ENCODE measurements around the gene SMPD3.
A peak's percentile ranks its signal among the peaks of the same experiment; 100 is the strongest.

The SMPD3 gene

DNA sequence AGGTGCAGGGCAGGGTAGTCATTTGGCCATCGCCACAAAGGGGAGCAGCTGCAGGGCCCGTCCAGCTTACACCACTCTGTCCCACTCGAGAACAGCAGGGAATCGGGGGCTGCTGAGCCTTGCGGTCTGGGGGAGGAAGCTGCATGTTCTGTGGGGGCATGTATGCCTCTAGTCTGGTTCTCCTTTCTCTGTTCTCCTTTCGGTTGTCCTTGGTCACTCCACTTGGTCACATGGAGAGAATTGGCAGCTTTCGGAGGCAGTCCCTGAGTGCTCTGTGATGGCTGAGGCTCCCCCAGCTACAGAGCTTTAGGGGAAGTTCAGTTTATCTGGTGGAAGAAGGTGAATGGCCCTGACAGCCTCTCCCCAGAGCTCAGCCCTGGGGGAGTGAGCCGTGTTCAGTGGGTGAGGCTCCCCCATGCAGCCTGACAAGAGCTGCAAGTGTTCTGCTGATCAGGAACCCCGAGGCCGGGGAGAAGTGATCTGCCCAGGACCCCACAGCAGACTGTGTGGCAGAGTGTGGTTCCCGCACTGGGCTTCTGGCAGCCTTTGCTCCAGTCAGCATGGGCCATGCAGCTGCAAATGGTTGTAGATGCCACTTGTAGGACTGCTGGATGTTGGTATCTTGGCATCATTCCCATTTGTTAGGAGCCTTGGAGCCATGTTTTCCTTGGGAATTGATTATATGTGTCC, 22.3 kb upstream of the SMPD3 start:
- peak; percentile 23 for DNase-seq

DNA sequence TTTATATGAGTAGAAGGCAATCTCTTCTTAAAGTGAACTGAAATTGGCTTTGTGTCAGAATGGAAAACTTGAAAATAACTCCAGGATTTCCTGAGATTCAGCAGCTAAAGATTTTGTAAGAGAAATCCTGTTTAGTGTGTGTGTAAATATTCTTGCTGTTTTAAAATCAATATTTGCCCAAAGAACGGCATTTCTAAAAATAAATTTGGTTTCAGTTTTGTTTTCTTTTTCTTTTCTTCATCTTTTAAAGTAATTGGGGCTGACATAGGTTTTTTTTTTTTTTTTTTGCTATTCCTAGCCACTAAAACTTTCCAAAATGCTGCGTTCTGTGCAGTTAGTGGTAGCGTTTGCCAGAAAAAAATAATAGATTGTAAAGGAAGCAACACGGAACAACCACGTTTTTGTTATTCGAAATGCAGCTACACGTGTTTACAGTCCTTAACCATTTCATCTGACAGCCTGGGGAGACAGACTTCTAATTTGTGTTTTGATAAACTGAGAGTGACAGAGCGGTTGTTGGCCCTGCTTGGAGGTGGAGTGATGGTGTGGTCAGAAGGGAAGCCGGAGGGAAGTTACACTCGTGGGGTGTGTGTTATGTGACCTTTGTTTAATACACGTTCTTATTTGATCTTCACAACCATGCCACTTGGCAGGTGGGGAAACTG, 21.6 kb upstream of the SMPD3 start:
- peak; percentile 19 for DNase-seq

DNA sequence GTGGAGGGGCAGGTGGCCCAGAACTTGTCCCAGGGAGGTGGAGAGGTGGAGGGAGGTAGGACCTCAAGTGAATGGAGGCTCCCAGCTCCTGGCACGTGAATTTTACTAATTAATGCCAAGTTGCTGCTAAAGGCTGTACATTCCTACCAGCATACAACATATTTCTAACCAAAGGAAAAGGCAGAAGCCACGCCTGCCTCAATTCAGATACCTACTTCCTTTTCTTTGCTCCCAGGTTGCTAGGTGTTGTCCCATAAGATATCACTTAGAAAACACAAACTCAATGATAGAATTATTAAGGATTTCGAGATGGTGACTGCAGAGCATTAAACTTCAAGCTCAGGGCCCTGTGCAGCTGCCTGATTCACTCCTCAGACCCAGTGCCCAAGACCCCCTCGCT, 20.5 kb upstream of the SMPD3 start:
- no peak for DNase-seq

DNA sequence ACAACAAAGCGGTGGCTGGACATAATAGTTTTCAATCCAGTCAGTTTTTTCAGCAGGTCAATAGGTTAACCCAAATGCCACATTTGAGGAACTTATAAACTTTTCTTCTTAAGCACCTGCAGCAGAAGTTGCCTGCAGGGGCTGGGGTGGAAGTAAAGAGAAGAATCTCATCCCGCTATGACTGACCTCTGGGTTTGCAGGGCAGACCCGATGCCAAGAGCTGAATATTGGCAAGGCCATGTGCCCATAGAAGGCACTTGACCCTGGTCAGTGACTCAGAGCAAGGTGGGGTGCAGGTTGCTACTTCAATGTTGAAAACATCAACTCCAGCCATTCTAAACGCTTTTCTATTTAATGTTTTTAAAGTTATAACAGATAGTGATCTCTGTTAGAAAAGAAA, 17.9 kb upstream of the SMPD3 start:
- DNase-seq, result no peak

DNA sequence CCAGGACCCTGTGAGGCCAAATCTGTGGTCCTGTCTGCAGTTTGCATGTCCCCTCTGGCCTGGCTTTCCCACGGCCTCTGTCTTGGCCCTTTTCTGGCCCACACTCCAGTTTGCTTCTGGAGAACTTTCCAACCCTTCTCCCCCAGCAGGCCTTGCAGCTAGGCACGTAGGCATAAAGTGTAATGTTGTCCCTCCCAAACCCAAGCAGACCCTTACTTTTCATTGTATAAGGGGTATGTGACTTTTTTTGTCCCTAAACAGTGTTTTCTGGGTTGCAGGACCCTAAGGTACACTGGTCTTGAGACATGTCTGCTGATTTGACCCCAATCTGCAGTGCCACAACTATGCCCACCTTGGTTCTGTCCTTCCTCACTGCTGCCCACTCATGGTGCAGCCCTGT, 15.6 kb upstream of the SMPD3 start:
- no peak for DNase-seq

DNA sequence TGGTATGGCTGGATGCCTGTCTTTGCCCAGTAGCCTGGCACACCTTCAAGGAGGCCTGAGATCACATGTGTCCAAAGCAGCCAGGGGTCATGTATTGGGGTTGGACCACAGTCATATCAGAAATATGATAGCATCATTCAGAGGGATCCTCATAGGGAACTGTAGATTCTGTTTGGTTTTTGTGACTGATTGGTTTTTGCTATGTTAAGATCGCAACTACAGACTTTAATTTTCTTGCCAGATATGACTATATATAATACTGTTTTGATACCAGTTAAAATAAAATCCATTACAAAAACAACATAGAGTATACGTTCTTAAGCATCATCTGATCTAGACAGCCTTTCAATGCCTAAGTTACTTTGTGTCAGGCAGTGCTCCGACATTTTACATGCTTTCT, 11.8 kb upstream of the SMPD3 start:
- DNase-seq, result no peak

DNA sequence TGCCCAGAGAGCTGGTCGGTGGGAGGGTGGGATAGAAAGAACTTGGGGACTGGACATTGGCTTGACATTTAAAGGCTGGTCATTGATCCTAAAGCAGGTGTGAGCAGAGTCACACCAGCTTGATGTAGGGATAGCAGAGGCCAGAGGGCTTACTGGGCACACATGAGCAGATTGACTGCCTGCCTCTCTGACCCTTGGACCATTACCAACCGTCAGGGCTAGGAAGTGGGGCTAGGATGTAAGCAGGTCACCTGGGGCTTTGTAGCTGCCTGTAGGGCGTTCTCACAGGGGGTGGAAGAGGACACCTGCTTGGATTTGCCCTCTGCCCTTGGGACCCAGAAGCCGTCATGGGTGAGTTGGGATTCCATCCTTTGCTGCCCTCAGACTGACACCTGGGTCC, 11.1 kb upstream of the SMPD3 start:
- no peak for DNase-seq

DNA sequence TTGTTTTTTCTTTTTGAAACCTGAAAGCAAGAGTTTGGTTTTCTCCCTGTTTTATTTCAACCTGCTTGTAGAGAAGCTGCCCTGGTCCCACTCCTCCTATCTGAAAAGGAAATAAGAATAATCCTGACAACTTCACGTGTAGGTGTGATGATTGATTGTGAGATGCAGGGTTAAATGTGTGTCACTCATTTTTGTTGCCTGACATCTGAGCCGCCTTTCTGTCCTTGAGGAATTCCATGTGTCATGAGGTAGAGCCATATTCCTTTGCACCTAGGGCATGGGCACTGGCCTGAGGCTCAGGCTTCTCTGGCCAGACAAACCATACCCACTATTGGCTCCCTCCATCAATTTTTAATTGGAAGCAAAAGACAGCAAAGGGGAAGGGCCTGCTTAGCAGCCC, 10.2 kb upstream of the SMPD3 start:
- no peak for DNase-seq

DNA sequence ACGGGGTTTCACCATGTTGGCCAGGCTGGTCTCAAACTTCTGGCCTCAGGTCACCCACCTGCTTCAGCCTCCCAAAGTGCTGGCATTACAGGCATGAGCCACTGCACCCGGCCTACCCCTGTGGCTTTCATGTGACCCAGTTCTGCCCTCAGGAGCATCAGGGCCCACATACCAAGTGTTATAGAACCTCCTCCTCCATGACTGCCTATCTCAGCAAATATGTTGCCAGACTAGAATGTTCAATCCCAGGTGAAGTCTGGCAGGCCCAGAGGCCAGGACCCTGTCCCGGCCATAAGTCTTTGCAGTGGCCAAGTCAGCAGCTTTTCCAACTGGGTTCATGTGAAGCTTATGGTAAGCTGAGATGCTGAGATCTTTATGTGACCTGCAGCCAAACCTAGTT, 9.8 kb upstream of the SMPD3 start:
- no peak for DNase-seq

DNA sequence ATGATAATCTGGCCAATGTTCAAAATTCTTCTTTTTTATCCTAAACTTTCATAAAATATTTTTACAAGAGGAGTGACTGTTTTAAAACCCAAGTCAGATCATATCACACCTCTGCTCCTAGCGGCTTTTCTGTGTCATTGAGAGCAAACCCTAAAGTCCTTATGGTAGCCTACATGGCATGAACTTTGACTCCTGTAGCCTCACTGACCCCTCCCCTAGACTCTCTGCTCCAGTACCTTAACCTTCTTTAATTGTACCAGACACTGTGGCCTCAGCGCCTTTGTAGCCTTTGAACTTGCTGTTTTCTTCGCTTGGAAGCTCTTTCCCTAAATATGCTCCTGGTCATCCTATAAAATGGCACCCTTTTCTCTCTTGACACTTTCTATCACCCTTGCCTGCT, 7.3 kb upstream of the SMPD3 start:
- no peak for DNase-seq

DNA sequence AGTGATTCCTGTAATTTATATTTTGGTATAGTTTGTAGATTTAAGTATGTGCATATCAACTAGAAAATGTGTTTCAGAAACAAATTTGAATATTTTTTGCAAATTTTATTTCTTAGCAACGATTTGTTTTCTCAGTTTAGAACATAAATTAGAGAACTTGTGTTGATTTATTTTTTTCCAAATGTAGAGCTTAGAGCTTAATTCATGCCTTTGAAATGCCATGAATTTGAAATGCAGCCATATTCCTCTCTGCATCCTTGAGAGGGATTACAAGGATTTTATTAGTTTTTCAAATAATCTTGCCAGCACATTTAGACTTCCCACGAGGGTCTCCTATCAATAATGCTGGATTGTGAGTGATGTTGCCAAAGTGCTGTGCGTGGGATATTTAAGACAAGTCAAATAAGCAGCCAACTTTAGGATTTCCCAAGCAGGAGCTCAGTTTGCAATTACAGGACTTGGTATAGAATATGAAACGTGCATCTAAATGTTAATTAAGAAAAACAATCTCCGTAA, 6.7 kb upstream of the SMPD3 start:
- DNase-seq, result no peak

DNA sequence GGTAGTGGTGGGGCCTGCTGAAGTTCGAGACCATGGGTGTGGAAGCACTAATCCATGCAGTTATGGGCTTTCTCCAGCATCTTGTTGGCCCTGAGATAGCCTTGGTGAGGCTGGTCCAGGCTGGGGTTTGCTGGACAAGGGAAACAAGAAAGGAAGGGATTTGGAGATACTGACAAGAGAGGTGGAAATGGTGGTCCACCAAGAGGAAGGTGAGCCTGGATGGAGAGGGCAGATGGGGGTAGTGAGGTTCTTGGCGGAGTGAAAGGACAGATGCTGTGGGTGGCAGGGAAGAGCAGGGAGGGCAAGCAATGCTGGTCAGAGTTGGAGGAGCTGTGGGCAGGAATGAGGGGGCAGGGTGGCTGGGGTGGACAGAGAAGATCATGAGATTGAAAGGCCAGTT, 5.5 kb upstream of the SMPD3 start:
- no peak for DNase-seq

DNA sequence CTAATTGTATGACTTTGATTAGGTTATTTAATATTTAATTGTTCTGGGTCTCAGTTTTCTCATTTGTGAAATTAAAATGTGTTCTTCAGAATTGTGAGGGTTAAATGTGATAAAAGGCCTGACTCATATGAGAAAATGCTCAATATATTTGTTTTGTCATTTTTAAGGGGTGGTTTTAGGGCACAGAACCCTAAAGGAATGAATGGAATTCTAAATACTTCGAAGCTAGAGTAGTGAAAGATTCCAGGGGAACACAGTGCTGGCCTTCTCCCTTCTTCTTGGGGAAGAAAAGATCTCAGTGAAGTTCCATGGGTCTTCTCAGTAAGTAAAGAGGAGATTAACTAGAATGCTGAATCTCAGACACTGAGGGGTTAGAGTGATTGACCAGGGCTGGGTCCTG, 3.9 kb upstream of the SMPD3 start:
- no peak for DNase-seq

DNA sequence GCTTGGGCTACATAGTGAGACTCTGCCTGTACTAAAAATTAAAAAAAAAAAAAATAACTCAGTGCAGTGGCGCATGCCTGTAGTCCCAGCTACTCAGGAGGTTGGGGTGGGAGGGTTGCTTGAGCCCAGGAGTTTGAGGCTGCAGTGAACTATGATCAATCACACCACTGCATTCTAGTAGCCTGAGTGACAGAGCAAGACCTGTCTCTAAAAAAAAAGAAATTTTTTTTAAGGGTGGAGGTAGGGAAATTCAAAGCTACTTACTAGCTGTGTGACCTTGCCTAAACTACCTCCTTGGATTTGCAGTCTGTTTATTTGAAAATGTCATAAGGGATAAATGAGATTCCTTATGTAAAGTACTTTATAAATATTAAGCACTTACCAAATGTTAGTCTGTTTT, 3.4 kb upstream of the SMPD3 start:
- no peak for DNase-seq

DNA sequence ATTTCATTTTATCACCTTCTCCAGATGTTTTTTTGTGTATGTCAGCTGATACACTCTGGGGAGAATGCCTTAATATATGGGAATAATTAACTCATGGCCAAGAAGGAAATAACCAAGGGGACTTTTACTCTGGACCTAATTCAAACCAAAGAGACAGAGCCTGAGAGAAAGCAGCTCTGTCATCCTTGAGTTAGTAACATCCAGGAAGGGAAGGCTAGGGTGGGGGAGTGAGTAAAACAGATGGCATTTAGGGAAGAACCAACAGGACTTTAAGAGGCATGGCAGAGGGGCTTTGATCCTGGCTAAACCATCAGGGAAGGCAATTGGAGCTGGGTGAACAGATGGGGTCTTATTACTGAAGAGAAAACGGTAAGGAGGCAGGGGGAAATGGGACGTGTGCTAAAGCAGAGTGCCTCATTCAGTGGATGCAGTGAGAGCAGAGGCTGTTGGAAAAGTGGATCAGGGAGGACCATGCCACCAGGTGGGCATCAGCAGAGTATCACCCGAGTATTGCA, 2.5 kb upstream of the SMPD3 start:
- DNase-seq, result no peak

DNA sequence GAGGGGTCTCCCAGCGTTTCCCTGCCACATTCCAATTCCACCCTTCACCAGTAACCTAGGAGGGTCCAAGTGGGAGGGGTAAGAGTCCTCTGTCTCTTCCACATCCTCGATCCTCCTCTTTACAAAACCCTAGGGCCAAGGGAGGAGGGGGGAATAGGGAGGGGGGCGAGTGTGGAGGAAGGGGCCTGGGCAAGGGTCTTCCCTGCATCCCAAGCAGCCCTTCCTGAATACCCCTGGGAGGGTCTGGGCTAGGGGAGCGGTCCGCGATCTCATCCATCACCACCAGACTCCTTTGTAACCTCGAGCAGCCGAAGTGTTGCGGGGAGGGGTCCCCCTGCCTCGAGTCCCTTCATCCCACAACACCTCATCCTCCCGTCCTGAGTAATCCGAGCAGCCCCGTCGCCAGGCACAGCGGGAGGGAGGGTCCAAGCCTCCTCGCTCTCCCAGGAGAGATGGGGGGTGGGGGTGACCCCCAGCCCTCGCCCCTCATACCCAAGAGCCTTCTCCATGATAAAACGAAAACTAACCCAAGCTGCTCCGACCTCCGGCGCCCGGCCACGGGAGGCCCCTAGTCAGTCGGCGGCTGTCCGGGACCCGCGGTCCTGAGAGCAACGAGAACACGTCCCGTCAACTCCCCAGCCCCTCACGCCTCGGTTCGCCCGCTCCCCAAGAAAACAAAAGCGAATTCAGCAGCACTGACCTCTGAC, 502 bp downstream of the SMPD3 start:
- DNase-seq, result no peak

DNA sequence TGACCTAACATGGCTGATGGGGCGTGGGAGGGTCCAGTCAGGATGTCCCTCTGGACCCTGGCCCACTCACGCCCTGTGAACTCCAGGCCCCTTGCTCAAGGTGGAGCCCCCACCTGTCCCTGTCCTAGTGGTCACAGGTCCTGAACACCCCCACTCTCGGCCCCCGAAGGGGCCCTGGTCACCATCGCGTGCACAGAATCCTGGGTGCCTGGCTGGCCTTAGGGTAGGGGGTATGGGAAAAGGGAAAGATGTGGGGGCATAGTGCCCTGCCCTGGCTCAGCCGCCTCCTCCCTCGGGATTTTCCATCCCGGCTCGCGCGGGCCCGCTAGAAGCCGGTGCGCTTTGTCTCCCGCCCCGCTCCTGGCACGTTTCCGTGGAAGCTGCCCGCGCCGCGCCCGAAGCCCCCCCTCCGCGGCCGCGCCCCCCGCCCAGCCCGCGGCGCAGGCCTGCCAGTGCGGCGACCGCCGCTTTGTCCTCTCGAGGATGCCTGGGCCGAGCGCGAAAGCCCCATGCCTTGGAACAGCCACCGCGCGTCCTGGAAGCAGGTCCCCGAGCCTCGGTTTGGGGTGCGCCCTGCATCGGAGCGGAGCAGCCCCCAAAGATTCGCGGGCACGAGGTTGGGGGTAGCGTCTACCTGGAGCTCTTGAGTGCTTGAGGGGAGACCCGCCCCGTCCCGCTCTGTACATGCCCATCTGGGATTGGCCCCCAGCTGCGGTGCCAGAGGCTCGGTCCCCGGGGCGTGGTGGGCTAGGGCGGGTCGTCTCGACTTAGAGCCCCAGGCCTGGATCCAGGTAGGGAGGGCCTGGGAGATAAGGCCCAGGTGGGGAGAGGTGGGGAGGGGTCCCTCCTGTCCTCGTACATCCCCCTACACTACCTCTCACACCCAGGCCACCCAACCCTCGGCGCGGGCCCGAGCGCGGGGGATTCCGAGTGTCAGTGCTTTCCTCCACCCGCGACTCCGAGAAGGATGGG, 1.3 kb downstream of the SMPD3 start:
- DNase-seq, result no peak

DNA sequence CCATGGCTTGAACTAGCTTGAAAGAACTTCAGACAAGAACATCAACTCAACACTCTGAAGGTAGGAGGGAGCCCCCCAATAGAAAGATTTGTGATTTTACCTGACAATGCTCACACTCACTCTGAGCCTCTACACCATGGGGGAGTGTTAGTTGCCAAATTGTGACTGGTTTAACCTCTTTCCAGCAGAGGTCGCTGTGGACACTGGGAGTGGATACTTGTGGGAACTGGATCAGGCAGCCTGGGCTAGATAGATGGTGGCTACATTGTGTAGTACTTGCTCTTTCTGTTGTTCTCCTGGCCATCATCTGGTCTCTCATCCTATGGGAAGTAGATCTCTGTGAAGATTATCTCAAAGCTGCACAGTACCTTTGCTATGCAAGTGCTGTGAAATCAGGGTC, 2.9 kb downstream of the SMPD3 start:
- peak; percentile 35 for DNase-seq

DNA sequence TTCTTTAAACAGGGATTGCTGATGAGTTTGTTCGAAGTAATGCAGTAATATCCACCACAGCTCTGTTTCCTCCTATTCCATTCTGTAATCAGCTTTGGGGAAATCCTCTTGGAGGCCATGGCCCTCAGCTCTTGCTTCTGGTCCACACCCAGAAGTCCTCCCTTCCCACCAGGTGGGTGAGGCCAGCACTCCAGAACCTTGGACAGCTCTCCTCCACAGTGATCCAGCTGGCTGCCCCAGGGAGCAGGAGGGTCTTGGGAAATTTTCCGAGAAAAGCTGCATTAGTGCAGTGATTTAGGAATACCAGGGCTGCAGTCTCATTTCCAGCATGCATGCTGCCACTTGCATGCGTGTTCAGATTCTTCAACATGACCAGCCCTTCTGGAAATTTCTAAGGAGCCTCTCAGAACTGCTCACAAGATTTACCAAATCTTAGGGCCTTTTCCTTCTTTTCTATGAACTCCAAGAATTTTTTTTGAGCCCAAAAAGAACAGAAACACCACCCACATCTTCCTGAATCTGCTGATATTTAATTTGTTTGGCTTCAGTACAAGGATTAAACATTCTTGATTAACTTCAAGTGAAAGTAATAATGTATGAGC, 4.2 kb downstream of the SMPD3 start:
- DNase-seq, result peak; percentile 5

DNA sequence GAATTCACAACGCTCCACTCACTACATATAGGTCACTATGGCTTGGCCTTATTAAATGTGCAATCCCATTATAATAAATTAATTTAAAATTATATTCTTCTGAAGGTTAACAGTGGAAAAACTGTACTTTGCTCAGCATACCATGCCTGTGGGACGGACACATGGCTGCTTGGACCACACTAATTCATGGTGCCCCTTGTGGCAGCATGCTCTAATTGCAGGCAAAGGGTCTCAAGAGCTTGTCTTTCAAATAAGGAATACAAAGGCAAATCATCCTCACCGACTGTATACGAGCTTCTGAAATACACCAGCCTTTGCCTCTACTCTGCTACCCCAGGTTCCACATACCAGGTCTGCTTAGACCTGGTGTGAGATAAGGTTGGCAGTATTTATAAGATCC, 11.7 kb downstream of the SMPD3 start:
- no peak for DNase-seq

DNA sequence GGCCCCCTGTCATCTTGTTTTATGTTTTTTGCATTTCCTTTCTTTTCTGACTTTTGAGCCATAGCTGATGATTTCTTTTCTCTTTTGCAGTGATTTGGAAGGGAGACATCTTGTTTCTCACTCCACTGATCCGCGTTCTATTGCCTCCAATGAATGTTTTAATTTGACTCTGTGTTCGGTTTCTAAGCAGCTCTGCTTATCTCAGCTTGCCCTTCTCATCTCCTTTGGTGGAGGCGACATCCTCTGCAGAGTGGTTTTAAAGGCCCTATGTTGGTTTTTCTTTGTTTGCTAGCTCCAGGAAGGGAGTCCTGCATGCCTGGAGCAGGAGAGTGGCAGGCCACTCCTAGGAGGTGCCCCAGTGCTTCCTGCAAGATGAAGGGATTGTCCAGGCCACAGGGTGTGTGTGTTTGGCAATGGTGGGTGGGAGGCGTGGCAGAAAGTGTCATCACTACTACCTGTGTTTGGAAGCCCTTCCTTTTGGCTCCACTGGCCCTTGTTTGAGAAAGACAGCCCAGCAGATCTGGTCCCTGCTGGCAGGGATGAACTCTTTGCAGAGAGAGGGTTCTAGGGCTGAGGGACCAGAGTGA, 13.6 kb downstream of the SMPD3 start:
- DNase-seq, result no peak

DNA sequence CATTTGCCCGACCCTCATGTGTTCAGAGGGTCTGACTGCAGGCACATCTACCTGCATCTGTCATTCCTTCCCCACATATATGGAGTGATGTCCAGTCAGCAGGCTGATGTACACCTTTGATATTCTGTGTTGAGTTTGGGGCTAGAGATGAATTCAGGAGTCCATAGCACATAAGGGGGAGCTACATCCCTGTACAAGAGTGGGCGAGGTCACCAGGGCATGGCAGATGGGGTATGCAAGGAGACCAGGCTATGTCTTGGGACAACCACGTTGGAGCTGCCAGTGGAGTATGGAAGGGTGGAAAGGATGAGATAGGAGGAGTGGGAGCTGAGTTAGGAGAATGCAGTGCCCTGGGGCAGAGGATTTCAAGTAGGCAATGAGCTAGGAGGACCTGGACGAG, 15.0 kb downstream of the SMPD3 start:
- DNase-seq, result no peak
